NCI-H748 (cell line): ENCODE data around the gene SYNGR2.
"Not testable (repeated sequence)": the region's sequence is repeated elsewhere in the genome, so short reads cannot be mapped to it uniquely, and the experiment has no call there.

Experiments
- DNase-seq: peaks from one replicate; lab custom pipeline; 2025; ENCODE audit not compliant: unreplicated experiment; lab: John Stamatoyannopoulos, UW

SYNGR2 gene

DNA sequence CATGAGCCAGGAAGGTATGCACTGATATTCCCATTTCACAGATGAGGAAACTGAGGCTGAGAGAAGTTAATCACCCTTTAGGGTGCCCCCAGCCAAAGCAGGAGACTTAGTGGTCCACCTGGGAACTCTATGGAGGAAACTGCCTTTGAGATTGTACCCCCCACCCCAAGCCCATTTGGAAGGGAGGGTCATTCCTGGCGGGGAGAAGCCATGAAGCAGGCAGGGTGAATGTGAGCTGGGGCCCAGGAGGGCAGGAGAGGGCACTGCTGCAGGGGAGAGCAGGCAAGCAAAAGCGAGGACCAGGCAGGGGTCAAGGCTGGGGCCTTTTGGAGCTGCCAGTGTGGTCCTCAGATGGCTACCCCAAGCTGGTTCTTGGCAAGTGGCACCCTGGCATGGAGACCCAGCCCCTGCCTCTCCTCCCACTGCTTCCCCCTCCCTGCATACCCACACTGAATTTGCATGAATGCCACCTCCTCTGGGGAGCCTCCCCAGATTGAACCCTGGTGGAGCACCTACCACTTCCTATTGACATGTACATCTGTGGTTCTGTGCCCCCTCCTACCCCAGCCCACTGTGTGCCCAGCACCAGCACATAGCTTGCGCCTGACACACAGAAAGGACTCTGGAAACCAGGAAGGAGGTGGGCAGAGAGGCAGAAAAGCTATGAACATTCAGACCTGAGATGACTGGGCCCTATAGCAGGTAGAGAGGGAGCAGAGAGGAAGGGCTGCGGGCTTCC lies 38.9 kb upstream of the SYNGR2 start:
- DNase-seq: no peak

DNA sequence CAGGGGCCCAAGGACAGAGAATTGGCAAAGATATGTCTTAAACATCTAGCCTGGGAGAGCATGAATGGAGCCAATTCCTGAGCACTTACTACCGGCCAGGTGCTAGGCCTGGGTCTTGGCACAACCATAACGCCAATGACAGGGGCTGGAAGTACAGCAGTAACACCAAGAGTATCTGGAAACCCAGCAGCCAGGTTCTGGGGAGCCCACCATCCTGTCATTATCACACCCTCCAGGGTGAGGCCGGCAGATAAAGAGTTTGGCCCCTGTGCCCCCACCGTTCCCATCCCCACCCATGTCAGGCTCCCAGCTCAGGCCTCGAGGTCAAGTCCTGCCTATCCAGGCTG lies 38.3 kb upstream of the SYNGR2 start:
- no peak for DNase-seq

DNA sequence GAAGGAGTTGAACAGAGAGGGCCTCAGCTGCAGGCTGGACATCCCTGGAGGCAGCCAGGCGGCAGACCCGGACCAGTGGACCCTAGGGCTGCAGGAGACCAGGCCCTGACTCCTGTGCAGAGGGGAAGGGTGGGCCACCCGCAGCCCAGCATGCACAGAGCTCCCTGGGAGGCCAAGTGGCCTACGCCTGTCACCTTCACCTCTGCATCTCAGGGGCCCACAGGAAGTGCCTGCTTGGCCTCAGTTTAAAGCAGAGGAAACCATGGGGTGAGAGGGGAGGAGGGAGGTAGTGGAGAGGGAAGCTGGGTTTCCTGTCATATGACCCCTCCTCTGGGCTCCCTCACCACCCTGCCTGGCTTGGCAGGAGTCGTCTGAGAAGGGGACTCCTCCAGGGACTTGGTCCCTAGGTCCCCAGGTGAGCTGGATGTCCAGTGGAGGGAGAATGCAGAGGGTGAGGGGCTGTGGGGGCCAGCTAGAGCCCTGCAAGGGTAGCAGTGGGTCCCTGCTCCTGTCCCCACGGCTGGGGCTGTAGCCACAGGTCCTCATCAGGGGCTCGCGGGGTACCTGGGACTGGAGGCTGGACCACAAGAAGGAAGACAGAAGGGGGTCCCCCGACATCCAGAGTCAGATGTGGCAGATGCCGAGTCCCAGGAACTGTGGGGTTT lies 37.8 kb upstream of the SYNGR2 start, which contains the start of gene TMC8:
TSS of gene TMC8 (plus strand) at position 335 of the 665 bp plus-strand sequence. CDS start 818 bp downstream, outside the sequence.
- no peak for DNase-seq

DNA sequence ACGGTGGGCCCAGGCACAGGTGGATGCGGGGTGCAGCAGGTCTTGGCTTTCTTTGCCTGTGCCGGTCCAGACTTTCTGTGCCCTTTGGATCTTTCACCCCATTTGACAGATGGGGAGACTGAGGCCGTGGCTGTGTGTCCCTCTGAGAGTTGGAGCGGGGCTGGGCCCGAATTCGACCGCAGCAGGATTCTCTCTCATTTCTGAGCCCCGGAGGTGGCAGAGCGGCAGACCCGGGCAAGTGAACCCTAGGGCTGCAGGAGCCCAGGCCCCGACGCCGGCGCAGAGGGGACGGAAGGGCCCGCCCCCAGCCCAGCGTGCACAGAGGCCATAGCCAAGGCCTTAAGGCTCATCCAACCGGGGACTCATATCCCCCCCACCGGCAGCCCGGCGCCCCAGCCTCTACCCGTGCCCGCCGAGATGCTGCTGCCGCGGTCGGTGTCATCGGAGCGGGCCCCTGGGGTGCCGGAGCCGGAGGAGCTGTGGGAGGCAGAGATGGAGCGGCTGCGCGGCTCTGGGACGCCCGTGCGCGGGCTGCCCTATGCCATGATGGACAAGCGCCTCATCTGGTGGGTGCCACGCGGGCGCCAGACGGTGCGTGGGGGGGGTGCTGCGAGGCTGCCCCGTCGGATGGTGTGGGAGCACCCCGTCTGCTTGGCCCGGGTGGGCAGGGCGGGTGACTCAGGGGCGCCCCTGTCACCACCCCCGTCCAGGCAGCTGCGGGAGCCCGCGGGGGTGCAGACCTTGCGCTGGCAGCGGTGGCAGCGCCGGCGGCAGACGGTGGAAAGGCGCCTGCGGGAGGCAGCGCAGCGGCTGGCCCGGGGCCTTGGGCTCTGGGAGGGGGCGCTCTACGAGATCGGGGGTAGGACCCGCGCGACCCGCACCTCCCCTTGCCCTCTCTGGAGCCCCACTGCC lies 37.0 kb upstream of the SYNGR2 start:
- no peak for DNase-seq

DNA sequence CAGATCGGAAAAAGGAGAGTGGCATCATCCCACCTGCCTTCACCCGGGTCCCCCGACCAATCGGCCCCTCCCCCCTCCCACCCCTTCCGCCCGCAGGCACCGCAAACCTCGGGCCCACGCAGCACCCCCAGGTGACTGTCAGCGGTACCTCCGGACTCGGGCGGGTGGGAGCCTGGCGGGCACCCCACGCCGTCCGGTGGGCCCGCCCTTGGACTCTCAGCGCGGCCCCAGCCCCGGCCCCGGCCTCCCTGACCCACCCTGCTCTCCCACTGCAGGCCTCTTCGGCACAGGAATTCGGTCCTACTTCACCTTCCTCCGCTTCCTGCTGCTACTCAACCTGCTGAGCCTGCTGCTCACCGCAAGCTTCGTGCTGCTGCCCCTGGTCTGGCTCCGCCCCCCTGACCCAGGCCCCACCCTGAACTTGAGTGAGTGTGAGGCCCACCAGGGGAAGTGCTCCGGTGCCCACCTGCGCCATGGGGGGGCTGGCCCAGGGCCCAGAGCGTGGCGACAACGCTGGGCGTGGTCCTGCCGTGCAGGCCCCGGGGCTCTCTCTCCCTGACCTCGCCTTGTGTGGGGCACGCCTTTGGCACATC lies 36.2 kb upstream of the SYNGR2 start:
- no peak for DNase-seq

DNA sequence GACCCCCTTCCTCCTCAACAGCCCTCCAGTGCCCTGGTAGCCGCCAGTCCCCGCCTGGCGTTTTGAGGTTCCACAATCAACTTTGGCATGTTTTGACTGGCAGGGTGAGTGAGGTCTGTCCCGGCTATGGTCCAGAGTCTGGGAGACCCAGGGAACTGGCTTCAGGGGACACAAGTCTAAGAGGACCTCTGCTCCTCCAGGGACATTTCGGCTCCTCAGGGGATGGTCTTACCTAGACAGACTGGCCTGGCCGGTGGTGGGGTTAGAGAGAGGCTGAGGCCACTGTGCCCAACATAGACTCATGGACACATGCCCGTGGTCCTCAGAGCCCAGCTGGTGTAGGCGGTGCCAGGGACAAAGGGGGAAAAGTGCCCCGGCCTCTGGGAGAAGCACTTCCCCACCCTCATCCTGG lies 35.6 kb upstream of the SYNGR2 start:
- DNase-seq: no peak

DNA sequence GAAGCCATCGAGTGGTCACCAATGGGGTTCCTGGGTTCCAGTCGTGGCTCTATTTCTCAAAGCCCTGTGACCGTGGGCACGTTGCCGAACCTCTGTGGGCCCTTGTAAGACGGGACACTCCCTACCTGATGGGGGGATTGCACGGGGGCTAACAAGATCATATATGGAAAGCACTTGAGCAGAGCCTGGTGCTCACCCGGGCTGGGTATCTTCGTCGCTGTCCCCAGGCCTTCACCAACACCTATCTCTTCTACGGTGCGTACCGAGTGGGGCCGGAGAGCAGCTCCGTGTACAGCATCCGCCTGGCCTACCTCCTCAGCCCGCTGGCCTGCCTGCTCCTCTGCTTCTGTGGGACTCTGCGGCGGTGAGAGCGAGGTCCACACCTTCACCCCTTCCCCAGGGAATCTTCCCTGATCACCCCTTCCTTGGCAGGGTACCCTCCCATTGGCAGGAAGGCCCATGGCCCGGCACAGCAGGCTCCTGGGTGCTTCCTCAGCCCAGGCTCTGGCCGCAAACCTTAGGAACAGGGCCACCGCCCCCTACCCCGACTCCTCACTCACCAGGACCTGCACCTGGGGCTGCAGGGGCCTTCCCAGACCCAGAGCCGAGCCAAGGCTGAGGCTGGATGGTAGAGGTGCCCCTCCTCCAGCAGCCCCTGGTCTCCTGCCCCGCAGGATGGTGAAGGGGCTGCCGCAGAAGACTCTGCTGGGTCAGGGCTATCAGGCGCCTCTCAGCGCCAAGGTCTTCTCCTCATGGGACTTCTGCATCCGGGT lies 35.0 kb upstream of the SYNGR2 start:
- DNase-seq: no peak

DNA sequence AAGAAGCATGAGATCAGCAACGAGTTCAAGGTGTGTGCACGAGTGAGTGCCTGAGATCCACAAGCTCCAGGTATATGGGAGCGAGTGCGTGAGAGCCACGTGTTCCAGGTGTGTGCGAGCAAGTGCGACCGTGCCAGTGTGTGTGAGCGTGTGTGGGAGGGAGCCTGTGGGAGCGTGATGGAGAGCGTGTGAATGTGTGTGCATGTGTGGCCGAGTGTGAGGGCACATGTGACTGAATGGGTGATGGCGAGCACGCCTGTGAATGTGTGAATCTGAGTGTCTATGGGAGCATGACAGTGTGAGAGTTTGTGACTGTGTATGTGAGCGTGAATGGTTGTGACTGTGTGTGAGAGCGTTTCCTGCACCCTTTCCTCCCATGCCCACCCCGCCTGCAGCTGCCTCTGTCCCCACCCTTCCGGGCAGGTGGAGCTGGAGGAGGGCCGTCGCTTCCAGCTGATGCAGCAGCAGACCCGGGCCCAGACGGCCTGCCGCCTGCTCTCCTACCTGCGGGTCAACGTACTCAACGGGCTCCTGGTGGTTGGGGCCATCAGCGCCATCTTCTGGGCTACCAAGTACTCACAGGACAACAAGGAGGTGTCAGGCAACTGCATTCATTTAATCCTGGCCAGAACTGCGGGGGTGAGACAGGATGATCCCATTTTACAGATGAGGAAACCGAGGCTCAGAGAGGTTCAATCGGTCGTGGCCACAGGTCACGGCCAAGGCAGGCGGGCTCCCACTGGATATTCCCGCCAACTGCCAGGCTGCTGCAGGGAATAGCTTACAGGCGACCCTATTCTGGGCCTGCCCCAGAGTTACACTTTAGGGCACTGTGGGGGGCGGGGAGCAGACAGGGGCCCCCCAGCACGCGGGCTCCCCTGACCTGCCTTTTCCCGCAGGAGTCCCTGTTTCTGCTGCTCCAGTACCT lies 34.1 kb upstream of the SYNGR2 start:
- DNase-seq: peak; percentile 82

DNA sequence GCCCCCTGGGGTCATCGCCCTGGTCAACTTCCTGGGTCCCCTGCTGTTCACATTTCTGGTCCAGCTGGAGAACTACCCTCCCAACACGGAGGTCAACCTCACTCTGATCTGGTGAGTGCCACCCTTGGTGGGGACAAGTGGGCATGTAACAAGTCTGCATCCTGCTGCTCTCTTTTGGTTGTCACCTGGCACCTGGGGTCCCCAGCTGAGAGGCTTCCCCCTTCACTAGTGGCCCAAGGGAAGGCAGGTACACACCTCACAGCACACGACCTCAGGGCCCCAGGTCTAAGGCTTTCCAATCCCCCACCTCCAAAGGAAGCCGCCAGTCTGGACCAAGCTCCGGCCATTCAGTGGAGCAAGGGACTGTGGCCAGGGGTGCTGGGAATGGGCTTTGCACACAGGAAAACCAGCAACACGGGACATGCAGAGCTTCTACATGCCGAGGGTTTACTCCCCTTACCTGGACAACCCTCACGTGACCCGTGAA lies 33.4 kb upstream of the SYNGR2 start:
- DNase-seq: no peak

DNA sequence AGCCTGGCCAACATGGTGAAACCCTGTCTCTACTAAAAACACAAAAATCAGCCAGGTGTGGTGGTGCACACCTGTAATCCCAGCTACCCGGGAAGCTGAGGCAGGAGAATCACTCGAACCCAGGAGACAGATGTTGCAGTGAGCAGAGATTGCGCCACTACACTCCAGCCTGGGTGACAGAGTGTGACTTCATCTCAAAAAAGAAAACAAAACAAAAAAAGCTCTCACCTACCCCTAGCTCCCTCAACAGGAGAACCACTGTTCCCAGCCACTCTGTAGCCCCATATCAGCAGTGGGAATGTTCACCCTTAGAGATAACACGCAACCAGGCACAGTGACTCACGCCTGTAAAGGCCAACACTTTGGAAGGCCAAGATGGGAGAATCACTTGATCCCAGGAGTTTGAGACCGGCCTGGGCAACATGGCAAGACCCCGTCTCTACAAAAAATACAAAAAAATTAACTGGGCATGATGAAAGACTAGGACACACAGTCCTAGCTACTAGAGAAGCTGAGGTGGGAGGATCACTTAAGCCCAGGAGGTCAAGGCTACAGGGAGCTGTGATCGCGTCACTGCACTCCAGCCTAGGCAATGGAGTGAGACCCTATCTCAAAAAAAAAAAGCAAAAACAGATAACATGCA lies 32.4 kb upstream of the SYNGR2 start:
- DNase-seq: no peak

DNA sequence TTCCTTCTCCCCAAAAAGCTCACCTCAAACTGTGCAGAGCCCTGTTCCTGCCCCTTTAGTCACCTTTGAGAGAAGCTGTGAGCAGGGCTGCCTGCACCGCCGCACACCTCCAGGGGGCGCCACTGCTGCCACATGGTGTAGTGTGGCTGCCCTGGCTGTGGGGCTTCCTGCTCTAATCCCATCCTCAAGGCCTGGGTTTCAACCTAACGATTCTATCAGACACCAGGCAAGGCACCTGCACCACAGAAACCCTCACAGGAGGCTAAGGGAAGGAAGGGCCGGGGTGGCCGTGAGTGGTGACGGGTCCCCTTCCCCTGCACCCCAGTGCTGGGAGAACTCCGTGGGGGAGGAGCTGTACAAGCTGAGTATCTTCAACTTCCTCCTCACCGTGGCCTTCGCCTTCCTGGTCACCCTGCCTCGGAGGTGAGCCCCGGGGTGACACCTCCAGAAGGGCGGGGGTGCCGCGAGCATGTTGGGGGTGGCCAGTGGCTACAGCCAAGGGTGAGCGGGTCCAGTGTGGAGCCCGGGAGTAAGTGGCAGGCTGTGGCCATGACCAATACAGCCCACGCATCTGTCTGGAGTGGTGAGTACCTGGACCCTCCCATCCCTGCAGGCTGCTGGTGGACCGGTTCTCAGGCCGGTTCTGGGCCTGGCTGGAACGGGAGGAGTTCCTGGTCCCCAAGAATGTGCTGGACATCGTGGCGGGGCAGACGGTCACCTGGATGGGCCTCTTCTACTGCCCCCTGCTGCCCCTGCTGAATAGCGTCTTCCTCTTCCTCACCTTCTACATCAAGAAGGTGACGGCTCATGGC lies 30.8 kb upstream of the SYNGR2 start:
- DNase-seq: no peak

DNA sequence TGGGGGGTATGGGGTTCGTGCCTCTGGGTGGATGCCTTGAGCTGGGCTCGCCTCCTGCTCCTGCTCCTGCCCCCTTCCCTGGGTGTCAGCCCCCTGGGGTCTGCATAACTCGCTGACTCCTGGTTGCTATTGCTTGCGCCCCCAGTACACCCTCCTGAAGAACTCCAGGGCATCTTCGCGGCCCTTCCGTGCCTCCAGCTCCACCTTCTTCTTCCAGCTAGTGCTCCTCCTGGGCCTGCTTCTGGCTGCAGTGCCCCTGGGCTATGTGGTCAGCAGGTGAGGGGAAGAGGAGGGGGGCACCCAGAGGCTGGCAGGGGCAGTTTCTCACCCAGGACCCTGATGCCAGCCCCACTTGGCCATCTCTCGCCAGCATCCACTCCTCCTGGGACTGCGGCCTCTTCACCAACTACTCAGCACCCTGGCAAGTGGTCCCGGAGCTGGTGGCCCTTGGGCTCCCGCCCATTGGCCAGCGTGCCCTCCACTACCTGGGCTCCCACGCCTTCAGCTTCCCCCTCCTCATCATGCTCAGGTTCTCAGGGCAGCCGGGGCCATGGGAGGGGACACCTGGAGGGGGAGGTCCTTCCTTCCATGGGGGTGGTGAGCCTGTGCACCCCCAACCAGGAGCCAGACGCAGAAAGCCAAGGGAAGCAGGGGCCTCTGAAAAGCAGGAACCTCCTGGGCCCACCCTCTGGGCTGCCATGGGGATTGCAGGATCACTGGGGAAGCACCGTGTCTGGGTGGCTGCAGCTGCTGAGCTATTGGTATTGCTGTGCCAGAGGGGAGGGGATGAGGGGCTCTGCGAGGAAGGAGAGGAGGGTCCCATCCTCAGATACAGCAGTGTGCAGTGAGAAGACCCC lies 29.9 kb upstream of the SYNGR2 start:
- DNase-seq: no peak

DNA sequence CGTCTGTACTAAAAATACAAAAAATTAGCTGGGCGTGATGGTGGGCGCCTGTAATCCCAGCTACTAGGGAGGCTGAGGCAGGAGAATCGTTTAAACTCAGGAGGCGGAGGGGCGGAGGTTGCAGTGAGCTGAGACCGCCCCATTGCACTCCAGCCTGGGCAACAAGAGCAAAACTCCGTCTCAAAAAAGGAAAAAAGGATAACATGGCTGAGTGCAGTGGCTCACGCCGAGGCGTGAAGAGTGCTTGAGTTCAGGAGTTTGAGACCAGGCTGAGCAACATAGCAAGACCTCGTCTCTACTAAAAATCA lies 28.6 kb upstream of the SYNGR2 start:
- DNase-seq: not testable (repeated sequence)

DNA sequence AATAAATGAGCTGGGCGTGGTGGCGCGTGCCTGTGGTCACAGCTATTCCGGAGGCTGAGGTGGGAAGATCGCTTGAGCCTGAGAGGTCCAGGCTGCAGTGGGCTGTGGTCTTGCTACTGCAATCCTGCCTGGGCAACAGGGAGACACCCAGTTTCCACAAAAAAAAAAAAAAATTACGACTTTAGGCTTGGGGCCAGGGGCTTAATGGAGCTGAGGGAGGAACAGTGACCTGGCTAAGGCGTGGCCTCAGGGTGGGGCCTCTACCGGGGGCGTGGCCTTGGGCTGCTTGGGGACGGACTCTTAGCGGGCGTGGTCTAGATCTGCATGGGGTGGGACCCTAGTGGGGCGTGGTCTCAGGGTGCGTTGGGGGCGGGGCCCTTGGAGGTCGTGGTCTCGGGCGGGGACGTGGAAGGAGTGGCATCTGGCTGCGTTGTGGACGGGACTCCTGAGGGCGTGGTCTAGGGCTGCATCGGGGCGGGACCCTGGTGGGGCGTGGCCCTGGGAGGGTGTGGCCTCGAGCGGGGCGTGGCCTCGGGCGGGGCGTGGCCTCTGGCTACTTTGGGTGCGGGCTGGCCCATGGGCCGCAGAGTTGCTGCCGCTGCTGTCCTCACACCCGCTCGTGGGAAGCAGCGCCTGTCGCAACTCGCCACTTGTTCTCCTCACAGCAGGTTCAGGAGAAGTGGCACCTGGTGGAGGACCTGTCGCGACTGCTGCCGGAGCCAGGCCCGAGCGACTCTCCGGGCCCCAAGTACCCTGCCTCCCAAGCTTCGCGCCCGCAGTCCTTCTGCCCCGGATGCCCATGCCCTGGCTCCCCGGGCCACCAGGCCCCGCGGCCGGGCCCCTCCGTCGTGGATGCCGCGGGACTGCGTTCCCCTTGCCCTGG lies 28.0 kb upstream of the SYNGR2 start:
- peak; percentile 90 for DNase-seq

DNA sequence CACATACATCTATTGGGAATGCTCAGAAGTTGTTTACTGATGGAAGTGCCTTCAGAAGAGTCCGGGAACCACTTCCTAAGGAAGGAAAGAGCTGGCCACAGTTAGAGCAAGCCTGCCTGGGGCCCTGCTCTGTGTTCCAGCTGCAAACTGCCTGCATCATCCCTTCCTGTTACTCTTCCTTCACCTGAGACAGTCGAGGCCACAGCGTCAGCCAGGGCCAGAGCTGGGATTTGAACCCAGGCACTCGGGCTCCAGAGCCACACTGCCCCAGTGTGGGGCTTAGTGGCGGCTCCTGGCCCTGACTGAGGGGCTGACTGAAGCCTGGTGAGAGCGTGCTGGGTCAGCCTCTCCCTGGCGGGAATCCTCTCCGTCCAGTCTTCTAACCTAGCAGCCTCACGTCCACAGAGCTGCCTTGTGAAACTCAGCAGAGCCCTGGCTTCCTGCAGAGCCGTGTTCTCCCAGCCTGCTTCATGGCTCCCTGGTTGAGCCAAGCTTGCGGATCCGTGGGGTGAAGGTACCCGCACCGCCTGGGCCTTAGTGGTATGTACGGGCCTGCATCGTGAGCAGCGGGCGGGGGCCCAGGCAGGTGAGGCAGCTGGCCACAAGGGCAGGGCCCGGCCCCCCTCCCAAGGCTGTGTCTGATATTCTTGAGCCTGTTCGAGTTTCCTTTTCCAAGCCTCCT lies 26.8 kb upstream of the SYNGR2 start:
- DNase-seq: no peak
